Measurements from ENCODE around the gene ERICH6.

DNA sequence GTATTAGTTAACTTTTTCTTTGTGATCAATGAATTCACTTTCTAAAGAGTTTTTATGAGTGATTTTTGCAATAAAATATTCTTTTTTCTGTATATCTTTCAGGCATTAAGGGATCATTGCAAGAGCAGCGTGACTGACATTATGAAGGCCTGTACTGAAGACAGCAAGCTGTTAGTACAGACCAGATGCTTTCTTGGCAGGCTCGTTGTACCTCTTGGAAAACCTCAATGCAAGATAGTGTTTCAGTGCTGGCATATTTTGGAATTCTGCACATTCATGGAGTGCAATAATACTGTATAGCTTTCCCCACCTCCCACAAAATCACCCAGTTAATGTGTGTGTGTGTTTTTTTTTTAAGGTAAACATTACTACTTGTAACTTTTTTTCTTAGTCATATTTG lies 76.2 kb downstream of the ERICH6 start:
- TF ChIP-seq, protein P1, sequence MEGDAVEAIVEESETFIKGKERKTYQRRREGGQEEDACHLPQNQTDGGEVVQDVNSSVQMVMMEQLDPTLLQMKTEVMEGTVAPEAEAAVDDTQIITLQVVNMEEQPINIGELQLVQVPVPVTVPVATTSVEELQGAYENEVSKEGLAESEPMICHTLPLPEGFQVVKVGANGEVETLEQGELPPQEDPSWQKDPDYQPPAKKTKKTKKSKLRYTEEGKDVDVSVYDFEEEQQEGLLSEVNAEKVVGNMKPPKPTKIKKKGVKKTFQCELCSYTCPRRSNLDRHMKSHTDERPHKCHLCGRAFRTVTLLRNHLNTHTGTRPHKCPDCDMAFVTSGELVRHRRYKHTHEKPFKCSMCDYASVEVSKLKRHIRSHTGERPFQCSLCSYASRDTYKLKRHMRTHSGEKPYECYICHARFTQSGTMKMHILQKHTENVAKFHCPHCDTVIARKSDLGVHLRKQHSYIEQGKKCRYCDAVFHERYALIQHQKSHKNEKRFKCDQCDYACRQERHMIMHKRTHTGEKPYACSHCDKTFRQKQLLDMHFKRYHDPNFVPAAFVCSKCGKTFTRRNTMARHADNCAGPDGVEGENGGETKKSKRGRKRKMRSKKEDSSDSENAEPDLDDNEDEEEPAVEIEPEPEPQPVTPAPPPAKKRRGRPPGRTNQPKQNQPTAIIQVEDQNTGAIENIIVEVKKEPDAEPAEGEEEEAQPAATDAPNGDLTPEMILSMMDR (IDR thresholded peaks at IDR 0.05; ENCODE audit: low read depth, low read length), result no peak
- no peak for TF ChIP-seq EZH2phosphoT487 (IDR thresholded peaks at IDR 0.05; ENCODE audit: low read depth)

Measured in OCI-LY3 (cell line).